ENCODE measurements around the gene TMEM161A.
"Not testable (repeated sequence)": the region's sequence is repeated elsewhere in the genome, so short reads cannot be mapped to it uniquely, and the experiment has no call there.

The TMEM161A gene

GRCh38 chr19:19138109-19138981 is at the start of gene TMEM161A:
TMEM161A (minus strand) TSS chr19:19138478; CDS start chr19:19138428, 50 bp downstream.
- peak within 1 kb of the TSS; percentile 81 to 94 (median 87) for H3K9ac ChIP-seq
- H4K20me1 ChIP-seq, result no peaks in the 10 kb centered on the region; a peak in 1 of 22 replicates
- H3K27ac ChIP-seq, result peak within 1 kb of the TSS; percentile 56 to 88 (median 82)
- H3K27me3 ChIP-seq, result no peaks in the 10 kb centered on the region
- peak within 1 kb of the TSS; percentile 65 to 86 (median 72) for H3K4me3 ChIP-seq
- H3K4me2 ChIP-seq, result peak within 1 kb of the TSS; percentile 83 to 100 (median 98)
- peaks cover 18 to 33% (median 25%) of the 10 kb centered on the region in 10 experiments for H3K4me1 ChIP-seq
- no peak for TF ChIP-seq Cebpa-rat (IDR thresholded peaks at IDR 0.05)
- peaks cover 0 to under 1% (median 0%) of the 10 kb centered on the region in 11 experiments; a peak in 4 of 22 replicates for H3K9me3 ChIP-seq (replicated peaks in 1 of 11)
- H3K36me3 ChIP-seq, result peaks cover 0 to 8% (median 0%) of the 10 kb centered on the region in 11 experiments; a peak in 5 of 22 replicates

DNA sequence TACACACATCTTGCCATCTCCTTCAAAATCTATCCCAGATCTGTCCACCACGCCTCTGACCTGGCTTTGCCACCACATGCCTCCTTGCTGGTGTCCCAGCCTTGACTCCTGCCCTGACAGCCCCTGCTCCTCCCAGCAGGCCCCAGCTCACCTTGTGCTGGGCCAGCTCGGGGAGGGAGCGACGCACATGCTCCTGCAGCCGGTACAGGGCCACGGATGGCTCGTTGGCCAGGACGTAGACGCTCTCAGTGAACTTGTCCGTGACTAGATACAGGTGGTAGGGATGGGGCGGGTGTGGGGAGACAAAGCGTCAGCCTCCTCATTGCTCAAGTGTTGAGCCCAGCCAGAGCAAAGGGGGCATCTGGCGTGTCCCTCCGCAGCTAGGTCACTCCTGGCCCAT is 48.5 kb upstream of the TMEM161A start:
- Histone ChIP-seq H3K27ac (peak overlapping the region in 8 of 11 experiments; percentile 17 to 73 (median 58); a peak in 14 of 22 replicates), H3K9me3 (replicated peaks in 1 of 11) (peaks cover 5 to 34% (median 13%) of the 10 kb centered on the region in 11 experiments; a peak in 18 of 22 replicates), H3K4me1 (peaks cover 45 to 73% (median 60%) of the 10 kb centered on the region in 10 experiments), H3K27me3 (no peaks in the 10 kb centered on the region), H4K20me1 (peaks cover 0 to 52% (median 13%) of the 10 kb centered on the region in 11 experiments; a peak in 12 of 22 replicates), H3K36me3 (peaks cover 43 to 76% (median 61%) of the 10 kb centered on the region in 11 experiments), H3K9ac (peak overlapping the region in 1 of 11 experiments; percentile 28; a peak in 1 of 22 replicates), H3K4me2 (peak overlapping the region in 9 of 11 experiments; percentile 17 to 80 (median 58); a peak in 16 of 22 replicates), H3K4me3 (peak overlapping the region in 4 of 10 experiments; percentile 26 to 52 (median 36); a peak in 6 of 20 replicates)
- no peak for TF ChIP-seq Cebpa-rat (IDR thresholded peaks at IDR 0.05)

DNA sequence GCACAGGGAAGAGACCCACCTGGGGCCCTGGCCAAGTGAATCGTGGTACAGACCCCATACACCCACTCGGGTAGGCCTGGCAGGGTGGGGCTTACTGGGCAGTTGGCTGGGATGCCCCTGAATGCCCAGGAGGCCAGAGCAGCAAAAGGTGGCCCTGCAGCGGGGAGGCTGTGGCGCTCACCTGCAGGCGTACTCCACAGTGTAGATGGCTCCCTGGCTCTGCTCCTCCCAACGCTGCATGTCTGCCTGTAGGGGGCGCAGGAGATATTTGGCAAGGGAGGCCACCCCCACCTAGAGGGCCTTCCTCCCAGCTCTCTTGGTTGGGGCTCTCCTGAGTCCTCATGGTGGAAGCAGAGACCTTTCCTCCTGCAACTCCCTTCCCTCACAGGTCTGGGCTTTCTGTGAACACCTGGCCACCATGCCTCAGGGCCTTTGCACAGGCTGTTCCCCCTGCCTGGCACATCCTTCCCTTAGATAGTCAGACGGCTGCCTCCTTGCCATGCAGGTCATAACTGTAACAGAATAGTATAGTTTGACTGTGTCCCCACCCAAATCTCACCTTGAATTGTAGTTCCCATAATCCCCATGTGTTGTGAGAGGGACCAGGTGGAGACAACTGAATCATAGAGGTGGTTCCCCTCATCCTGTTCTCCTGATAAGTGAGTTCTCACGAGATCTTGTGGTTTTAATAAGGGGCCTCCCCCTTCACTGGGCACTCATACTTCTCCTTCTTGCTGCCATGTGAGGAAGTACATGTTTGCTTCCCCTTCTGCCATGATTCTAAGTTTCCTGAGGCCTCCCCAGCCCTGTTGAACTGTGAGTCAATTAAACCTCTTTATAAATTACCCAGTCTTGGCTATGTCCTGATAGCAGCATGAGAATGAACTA is 47.8 kb upstream of the TMEM161A start:
- peak overlapping the region in 4 of 10 experiments; percentile 26 to 52 (median 36); a peak in 4 of 20 replicates for H3K4me3 ChIP-seq
- peak overlapping the region in 10 of 11 experiments; percentile 17 to 80 (median 67); a peak in 18 of 22 replicates for H3K4me2 ChIP-seq
- no peak for TF ChIP-seq Cebpa-rat (IDR thresholded peaks at IDR 0.05)
- H4K20me1 ChIP-seq, result peaks cover 0 to 46% (median 13%) of the 10 kb centered on the region in 11 experiments; a peak in 12 of 22 replicates
- peak overlapping the region in 8 of 11 experiments; percentile 17 to 73 (median 62); a peak in 14 of 22 replicates for H3K27ac ChIP-seq
- peaks cover 50 to 82% (median 68%) of the 10 kb centered on the region in 11 experiments for H3K36me3 ChIP-seq
- no peaks in the 10 kb centered on the region for H3K27me3 ChIP-seq
- H3K4me1 ChIP-seq, result peaks cover 41 to 70% (median 58%) of the 10 kb centered on the region in 10 experiments
- peaks cover 5 to 34% (median 13%) of the 10 kb centered on the region in 11 experiments; a peak in 18 of 22 replicates for H3K9me3 ChIP-seq (replicated peaks in 1 of 11)
- peak overlapping the region in 2 of 11 experiments; percentile 0 to 28; a peak in 1 of 22 replicates for H3K9ac ChIP-seq

- Histone ChIP-seq H3K9me3 (replicated peaks in 1 of 11) (peaks cover 1 to 15% (median 6%) of the 10 kb centered on the region in 11 experiments; a peak in 16 of 22 replicates), H4K20me1 (peaks cover 0 to 51% (median 10%) of the 10 kb centered on the region in 11 experiments; a peak in 10 of 22 replicates), H3K9ac (no peak overlapping the region), H3K27me3 (no peaks in the 10 kb centered on the region), H3K4me1 (peaks cover 24 to 38% (median 29%) of the 10 kb centered on the region in 10 experiments), H3K4me3 (no peak overlapping the region), H3K4me2 (no peak overlapping the region), H3K36me3 (peaks cover 53 to 86% (median 79%) of the 10 kb centered on the region in 11 experiments), H3K27ac (no peak overlapping the region)
- TF ChIP-seq Cebpa-rat (IDR thresholded peaks at IDR 0.05), result no peak
Observed at GRCh38 chr19:19181488-19181998, 43.3 kb upstream of the TMEM161A start.

- H3K4me1 ChIP-seq, result peaks cover 11 to 21% (median 13%) of the 10 kb centered on the region in 10 experiments
- H3K9ac ChIP-seq, result 0 out of 22 replicates have a peak overlapping the region, but pooled peaks of 2 of the 11 experiments have one; percentile 2 to 18
- H4K20me1 ChIP-seq, result peaks cover 0 to 64% (median 4%) of the 10 kb centered on the region in 11 experiments; a peak in 8 of 22 replicates
- H3K27me3 ChIP-seq, result no peaks in the 10 kb centered on the region
- H3K36me3 ChIP-seq, result peaks cover 36 to 81% (median 71%) of the 10 kb centered on the region in 11 experiments
- H3K4me3 ChIP-seq, result no peak overlapping the region
- no peak overlapping the region for H3K27ac ChIP-seq
- no peak overlapping the region for H3K4me2 ChIP-seq
- 0 out of 22 replicates have a peak, but pooled peaks cover 0 to 5% (median 0%) of the 10 kb centered on the region in 11 experiments for H3K9me3 ChIP-seq (replicated peaks in 1 of 11)
- no peak for TF ChIP-seq Cebpa-rat (IDR thresholded peaks at IDR 0.05)
Observed at GRCh38 chr19:19179548-19180441, 41.5 kb upstream of the TMEM161A start.

DNA sequence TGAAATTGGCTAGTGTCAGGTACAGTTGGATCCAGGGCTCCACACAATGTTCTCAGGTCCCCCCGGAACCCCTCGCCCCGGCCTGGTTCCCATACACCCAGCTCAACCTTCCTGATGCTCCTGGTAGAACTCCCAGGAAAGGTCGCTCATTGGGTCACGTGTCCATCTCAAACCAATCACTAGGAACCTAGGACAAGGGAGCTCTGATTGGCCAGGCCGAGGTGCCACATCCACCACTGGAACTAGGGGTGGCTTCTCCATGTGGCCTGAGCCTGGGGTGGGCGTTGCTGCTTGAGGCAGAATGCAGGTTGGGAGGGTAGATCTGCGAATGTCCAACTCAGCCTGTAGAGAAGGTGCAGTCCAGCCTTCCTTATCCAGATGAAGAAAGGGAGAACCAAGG is 38.7 kb upstream of the TMEM161A start:
- Histone ChIP-seq H4K20me1 (peaks cover 0 to 66% (median 3%) of the 10 kb centered on the region in 11 experiments; a peak in 9 of 22 replicates), H3K4me3 (no peak overlapping the region), H3K4me2 (no peak overlapping the region), H3K9ac (no peak overlapping the region), H3K27ac (no peak overlapping the region), H3K36me3 (peaks cover 25 to 65% (median 57%) of the 10 kb centered on the region in 11 experiments), H3K9me3 (replicated peaks in 1 of 11) (0 out of 22 replicates have a peak, but pooled peaks cover 0 to 5% (median 0%) of the 10 kb centered on the region in 11 experiments), H3K4me1 (peaks cover 5 to 21% (median 9%) of the 10 kb centered on the region in 10 experiments), H3K27me3 (no peaks in the 10 kb centered on the region)
- TF ChIP-seq Cebpa-rat (IDR thresholded peaks at IDR 0.05), result no peak

DNA sequence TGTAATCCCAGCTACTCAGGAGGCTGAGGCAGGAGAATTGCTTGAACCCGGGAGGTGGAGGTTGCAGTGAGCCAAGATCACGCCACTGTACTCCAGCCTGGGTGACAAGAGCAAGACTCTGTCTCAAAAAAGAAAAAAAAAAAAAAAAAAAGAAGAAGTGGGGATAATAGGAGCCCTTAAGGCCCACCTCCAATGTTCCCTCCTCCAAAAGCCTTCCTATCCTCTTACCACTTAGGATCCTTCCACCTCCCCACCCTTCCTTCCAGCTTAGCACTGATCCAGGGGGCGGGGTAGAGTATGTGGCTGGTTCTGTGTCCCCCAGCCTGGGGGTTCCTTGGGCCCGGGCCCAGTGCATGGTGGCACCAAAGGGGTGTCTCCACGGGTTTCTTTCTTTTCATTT is 35.0 kb upstream of the TMEM161A start:
- H3K9ac ChIP-seq, result 0 out of 22 replicates have a peak overlapping the region, but pooled peaks of 1 of the 11 experiments have one; percentile 7
- not testable (repeated sequence) for H3K4me2 ChIP-seq; H3K9me3 ChIP-seq (replicated peaks in 1 of 11); H3K4me3 ChIP-seq; H3K27me3 ChIP-seq; H3K27ac ChIP-seq
- peaks cover 5 to 33% (median 23%) of the 10 kb centered on the region in 11 experiments; a peak in 19 of 22 replicates for H3K36me3 ChIP-seq
- peaks cover 23 to 40% (median 30%) of the 10 kb centered on the region in 10 experiments for H3K4me1 ChIP-seq
- H4K20me1 ChIP-seq, result peaks cover 12 to 61% (median 32%) of the 10 kb centered on the region in 11 experiments; a peak in 19 of 22 replicates
